ENCODE results near the gene HOXA4.

DNA sequence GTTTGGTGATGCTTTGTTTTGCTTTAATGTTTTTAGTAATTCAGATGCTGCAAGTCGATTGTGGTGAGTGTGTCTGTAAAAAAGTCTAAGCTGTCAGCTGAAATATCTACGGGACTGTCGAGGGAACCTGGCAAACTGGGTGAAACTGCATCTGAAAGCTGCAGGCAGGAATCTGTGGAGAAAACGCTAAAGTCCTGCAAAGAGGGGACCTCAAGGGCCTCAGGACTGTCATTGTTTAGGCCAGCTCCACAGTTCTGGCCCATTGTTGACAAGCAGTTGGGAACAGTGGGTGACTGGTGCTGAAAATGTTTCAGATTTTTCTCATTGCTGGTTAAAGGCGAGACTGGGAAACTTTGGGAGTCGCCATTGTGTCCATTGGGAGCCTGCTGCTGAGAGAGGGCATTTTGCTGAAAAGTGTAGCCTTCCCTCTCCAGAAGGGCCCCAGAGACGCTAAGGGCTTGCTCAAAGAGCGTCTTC, 29.8 kb downstream of the HOXA4 start:
- no peak for TF ChIP-seq POLR2A (IDR thresholded peaks at IDR 0.05)
- TF ChIP-seq, protein P1, sequence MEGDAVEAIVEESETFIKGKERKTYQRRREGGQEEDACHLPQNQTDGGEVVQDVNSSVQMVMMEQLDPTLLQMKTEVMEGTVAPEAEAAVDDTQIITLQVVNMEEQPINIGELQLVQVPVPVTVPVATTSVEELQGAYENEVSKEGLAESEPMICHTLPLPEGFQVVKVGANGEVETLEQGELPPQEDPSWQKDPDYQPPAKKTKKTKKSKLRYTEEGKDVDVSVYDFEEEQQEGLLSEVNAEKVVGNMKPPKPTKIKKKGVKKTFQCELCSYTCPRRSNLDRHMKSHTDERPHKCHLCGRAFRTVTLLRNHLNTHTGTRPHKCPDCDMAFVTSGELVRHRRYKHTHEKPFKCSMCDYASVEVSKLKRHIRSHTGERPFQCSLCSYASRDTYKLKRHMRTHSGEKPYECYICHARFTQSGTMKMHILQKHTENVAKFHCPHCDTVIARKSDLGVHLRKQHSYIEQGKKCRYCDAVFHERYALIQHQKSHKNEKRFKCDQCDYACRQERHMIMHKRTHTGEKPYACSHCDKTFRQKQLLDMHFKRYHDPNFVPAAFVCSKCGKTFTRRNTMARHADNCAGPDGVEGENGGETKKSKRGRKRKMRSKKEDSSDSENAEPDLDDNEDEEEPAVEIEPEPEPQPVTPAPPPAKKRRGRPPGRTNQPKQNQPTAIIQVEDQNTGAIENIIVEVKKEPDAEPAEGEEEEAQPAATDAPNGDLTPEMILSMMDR (IDR thresholded peaks at IDR 0.05): no peak
